Measurements from ENCODE around the gene BHLHE40. TPM values are rescaled to one million over a fixed set of nuclear protein-coding genes. Genes with fewer than 3 reads are reported as not detected.

BHLHE40 gene
- total and polyA plus RNA-seq, 2 experiments from 2014 or later, result 1.7 to 2.2 TPM

DNA sequence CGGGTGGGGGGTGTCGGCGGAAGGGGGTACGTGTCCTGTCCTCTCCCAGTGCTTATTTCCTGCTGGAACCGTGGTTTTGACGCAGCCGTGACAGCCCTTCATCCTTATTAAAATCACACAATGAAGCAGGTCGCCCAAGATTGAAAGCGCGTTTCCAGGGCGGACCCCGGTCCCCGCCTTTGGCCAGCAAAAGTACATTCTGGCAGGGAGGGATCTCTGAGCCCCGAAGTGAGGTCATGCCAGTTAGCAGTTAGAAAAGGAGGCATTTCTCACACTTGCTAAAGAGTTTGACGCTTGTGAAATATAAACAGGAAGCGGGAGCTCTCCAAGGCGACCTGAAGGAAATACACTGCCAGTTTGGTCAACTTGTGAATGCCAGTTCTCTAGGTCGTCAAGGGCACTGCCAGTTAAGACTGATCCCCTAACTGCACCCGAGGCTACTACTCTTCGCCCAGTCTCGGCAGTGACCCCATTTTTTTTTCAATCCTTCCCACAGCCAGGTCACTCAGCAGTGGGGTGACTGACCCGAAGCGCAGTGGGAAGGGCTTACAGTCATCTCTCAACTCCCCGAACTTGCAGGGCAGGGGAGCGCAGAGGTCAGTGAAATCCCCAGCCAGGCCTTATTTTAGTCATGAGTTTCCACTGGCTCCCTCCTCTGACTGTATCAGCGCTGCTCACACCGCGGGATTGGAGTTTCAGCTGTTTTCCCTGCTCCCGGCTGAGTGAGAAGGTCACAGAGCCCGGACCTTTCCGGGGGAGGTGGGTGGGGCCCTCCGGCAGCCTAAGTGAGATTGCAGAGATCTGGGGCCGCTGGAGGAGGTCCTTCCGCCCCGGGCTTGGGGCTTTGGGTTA, 2.0 kb upstream of the BHLHE40 start:
- ATAC-seq, result peak; percentile 15
- TF ChIP-seq EZH2 (IDR thresholded peaks at IDR 0.05; ENCODE audit: low read depth, unreplicated experiment), result peak; percentile 31
- TF ChIP-seq NANOG (IDR thresholded peaks at IDR 0.05; ENCODE audit: borderline replicate concordance), result no peak
- Mint-ChIP-seq H3K9me3 (0 out of 3 replicates have a peak, but pooled peaks cover 5% of the 10 kb centered on the region), H3K4me3 (peak overlapping the region; percentile 88), H3K4me1 (peaks cover 26% of the 10 kb centered on the region), H3K27ac (no peak overlapping the region), H3K36me3 (ENCODE audit: low read depth) (no peaks in the 10 kb centered on the region; the same call in 2 of the 3 replicates), H3K27me3 (ENCODE audit: insufficient read depth, low read depth, poor library complexity) (peaks cover 42% of the 10 kb centered on the region)
- Histone ChIP-seq H3F3A (replicated peaks; ENCODE audit: low read depth) (peaks cover 18% of the 10 kb centered on the region), H3K4me1 (ENCODE audit: insufficient read depth) (peaks cover 19% of the 10 kb centered on the region), H3K4me2 (peak overlapping the region; percentile 94), H2AFZ (peak overlapping the region; percentile 95), H3K9me2 (ENCODE audit: insufficient read depth) (no peaks in the 10 kb centered on the region), H4K20me1 (replicated peaks; ENCODE audit: insufficient read depth) (no peaks in the 10 kb centered on the region), H3K27ac (ENCODE audit: low read depth) (no peak overlapping the region), H3K36me3 (ENCODE audit: insufficient read depth) (no peaks in the 10 kb centered on the region), H3K4me3 (peak overlapping the region; percentile 91), H3K27me3 (ENCODE audit: insufficient read depth) (peaks cover 53% of the 10 kb centered on the region), H3K79me2 (replicated peaks; ENCODE audit: insufficient read depth) (no peaks in the 10 kb centered on the region)
- peak; percentile 71 for DNase-seq (ENCODE audit: low spot score)

- no peak for TF ChIP-seq ZNF114 (CRISPR knock-in tag; IDR thresholded peaks at IDR 0.05)
- no peak for TF ChIP-seq EZH2phosphoT487 (IDR thresholded peaks at IDR 0.05; ENCODE audit: unreplicated experiment)
- peak; percentile 39 for TF ChIP-seq EZH2 (IDR thresholded peaks at IDR 0.05; ENCODE audit: low read depth, unreplicated experiment)
- TF ChIP-seq, protein P1, sequence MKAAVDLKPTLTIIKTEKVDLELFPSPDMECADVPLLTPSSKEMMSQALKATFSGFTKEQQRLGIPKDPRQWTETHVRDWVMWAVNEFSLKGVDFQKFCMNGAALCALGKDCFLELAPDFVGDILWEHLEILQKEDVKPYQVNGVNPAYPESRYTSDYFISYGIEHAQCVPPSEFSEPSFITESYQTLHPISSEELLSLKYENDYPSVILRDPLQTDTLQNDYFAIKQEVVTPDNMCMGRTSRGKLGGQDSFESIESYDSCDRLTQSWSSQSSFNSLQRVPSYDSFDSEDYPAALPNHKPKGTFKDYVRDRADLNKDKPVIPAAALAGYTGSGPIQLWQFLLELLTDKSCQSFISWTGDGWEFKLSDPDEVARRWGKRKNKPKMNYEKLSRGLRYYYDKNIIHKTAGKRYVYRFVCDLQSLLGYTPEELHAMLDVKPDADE (IDR thresholded peaks at IDR 0.05), result no peak
- Histone ChIP-seq H4K20me1 (replicated peaks; ENCODE audit: insufficient read depth) (no peaks in the 10 kb centered on the region), H3K4me2 (peak overlapping the region; percentile 94), H3K4me1 (ENCODE audit: insufficient read depth) (peaks cover 19% of the 10 kb centered on the region), H3K9me2 (ENCODE audit: insufficient read depth) (no peaks in the 10 kb centered on the region), H2AFZ (peak overlapping the region; percentile 95), H3K27me3 (ENCODE audit: insufficient read depth) (peaks cover 53% of the 10 kb centered on the region), H3K27ac (ENCODE audit: low read depth) (no peak overlapping the region), H3K36me3 (ENCODE audit: insufficient read depth) (no peaks in the 10 kb centered on the region), H3K4me3 (peak overlapping the region; percentile 91), H3K79me2 (replicated peaks; ENCODE audit: insufficient read depth) (no peaks in the 10 kb centered on the region), H3F3A (replicated peaks; ENCODE audit: low read depth) (peaks cover 18% of the 10 kb centered on the region)
- ATAC-seq (no peak), DNase-seq (ENCODE audit: low spot score) (no peak)
- Mint-ChIP-seq H3K4me1 (peaks cover 26% of the 10 kb centered on the region), H3K4me3 (peak overlapping the region; percentile 88), H3K27ac (no peak overlapping the region), H3K9me3 (0 out of 3 replicates have a peak, but pooled peaks cover 5% of the 10 kb centered on the region), H3K36me3 (ENCODE audit: low read depth) (no peaks in the 10 kb centered on the region; the same call in 2 of the 3 replicates), H3K27me3 (ENCODE audit: insufficient read depth, low read depth, poor library complexity) (peaks cover 42% of the 10 kb centered on the region)
Measured at GRCh38 chr3:4977853-4978203, 1.4 kb upstream of the BHLHE40 start.

GRCh38 chr3:4978204-4978965, 852 bp upstream of the BHLHE40 start:
- Mint-ChIP-seq H3K9me3 (0 out of 3 replicates have a peak, but pooled peaks cover 5% of the 10 kb centered on the region), H3K27ac (no peak overlapping the region), H3K4me1 (peaks cover 26% of the 10 kb centered on the region), H3K36me3 (ENCODE audit: low read depth) (peaks cover 2% of the 10 kb centered on the region; the same call in 2 of the 3 replicates), H3K27me3 (ENCODE audit: insufficient read depth, low read depth, poor library complexity) (peaks cover 43% of the 10 kb centered on the region), H3K4me3 (peak overlapping the region; percentile 88)
- Histone ChIP-seq H3K36me3 (ENCODE audit: insufficient read depth) (no peaks in the 10 kb centered on the region), H3K79me2 (replicated peaks; ENCODE audit: insufficient read depth) (no peaks in the 10 kb centered on the region), H3K4me3 (peak overlapping the region; percentile 91), H3K27me3 (ENCODE audit: insufficient read depth) (peaks cover 53% of the 10 kb centered on the region), H3K4me2 (peak overlapping the region; percentile 94), H3K4me1 (ENCODE audit: insufficient read depth) (peaks cover 19% of the 10 kb centered on the region), H4K20me1 (replicated peaks; ENCODE audit: insufficient read depth) (no peaks in the 10 kb centered on the region), H3K27ac (ENCODE audit: low read depth) (no peak overlapping the region), H3F3A (replicated peaks; ENCODE audit: low read depth) (peaks cover 18% of the 10 kb centered on the region), H3K9me2 (ENCODE audit: insufficient read depth) (no peaks in the 10 kb centered on the region), H2AFZ (peak overlapping the region; percentile 95)
- TF ChIP-seq POLR2AphosphoS5 (IDR thresholded peaks at IDR 0.05; ENCODE audit: low read depth), result peak; percentile 72
- TF ChIP-seq NANOG (IDR thresholded peaks at IDR 0.05; ENCODE audit: borderline replicate concordance), result no peak
- TF ChIP-seq CREB1 (CRISPR knock-in tag; IDR thresholded peaks at IDR 0.05; ENCODE audit: low read depth), result 0 out of 2 replicates have a peak, but pooled peaks have one; percentile 28
- ATAC-seq (peak; percentile 52), DNase-seq (ENCODE audit: low spot score) (peak; percentile 86)
